ENCODE results near the gene P2RX6.

GRCh38 chr22:20976291-20976877, 38.6 kb upstream of the P2RX6 start:
- no peak for TF ChIP-seq CTCF (IDR thresholded peaks at IDR 0.05)
- TF ChIP-seq POLR2A (IDR thresholded peaks at IDR 0.05) = no peak

Measured in right lobe of liver (tissue), 4 donors.